ENCODE measurements around the gene IMPA2. TPM values are rescaled to one million over a fixed set of nuclear protein-coding genes. Genes with fewer than 3 reads are reported as not detected.
A peak's percentile ranks its signal among the peaks of the same experiment; 100 is the strongest.

The IMPA2 gene
- total RNA-seq, 1 donor from 2014 or later, result 33.9 TPM

DNA sequence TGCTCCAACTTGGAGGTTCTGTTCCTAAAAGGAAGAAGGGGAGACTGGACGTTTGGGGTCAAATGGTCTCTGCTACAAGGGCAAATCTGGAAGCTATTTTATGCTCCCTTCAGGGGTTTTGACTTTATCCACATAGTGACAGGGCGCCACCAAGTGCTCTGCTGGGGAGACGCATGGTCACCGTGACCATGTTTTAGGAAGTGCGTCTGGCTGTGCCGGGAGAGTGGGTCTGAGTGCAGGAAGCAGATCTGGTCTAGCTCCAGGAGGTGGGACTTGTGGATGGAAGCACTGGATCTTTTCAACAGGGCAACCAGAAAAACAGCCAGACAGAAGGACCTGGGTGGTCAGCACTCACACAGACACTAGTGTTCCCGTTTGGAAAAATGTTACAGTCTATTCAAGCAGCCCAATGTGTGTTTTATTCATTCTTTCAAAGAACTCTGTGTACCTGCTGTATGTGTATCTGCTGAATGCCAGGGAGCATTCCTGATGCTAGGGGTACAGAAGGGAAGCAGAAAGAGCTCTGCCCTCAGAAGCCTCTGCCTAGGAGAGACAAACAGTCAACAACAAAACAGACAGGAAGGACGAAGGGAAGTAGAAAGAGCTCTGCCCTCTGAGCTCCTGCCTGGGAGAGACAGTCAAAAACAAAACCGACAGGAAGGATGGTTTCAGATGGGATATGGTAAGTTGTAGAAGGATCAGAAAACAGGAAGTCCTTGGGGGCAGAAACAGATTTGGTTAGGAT lies 14.3 kb downstream of the IMPA2 start:
- no peaks in the 10 kb centered on the region for H3K9me3 ChIP-seq (ENCODE audit: control insufficient read depth in 3 of 3, low read length in 3 of 3)
- H3K4me3 ChIP-seq (ENCODE audit: low read length in 3 of 3), result peak overlapping the region; percentile 9 to 49 (median 34)
- peak overlapping the region; percentile 73 for H3K27ac ChIP-seq (ENCODE audit: low read depth, low read length)
- H3K27me3 ChIP-seq (ENCODE audit: control insufficient read depth in 3 of 3, insufficient read depth in 3 of 3, low read length in 3 of 3), result no peaks in the 10 kb centered on the region
- H3K4me1 ChIP-seq (ENCODE audit: control insufficient read depth in 3 of 3, insufficient read depth in 3 of 3, low read length in 3 of 3), result peaks cover 54 to 78% (median 77%) of the 10 kb centered on the region in 3 donors
- peak overlapping the region; percentile 2 to 71 (median 22) for H3K9ac ChIP-seq (ENCODE audit: low read depth in 1 of 3, low read length in 3 of 3)
- peaks cover 0 to 2% (median 0%) of the 10 kb centered on the region in 3 donors for H3K36me3 ChIP-seq (ENCODE audit: control insufficient read depth in 3 of 3, insufficient read depth in 3 of 3, low read length in 3 of 3)

- Histone ChIP-seq H3K27ac (ENCODE audit: low read depth, low read length) (peak overlapping the region; percentile 73), H3K9me3 (ENCODE audit: control insufficient read depth in 3 of 3, low read length in 3 of 3) (no peaks in the 10 kb centered on the region), H3K9ac (ENCODE audit: low read depth in 1 of 3, low read length in 3 of 3) (peak overlapping the region in 2 of 3 donors; percentile 2 to 71), H3K27me3 (ENCODE audit: control insufficient read depth in 3 of 3, insufficient read depth in 3 of 3, low read length in 3 of 3) (no peaks in the 10 kb centered on the region), H3K4me1 (ENCODE audit: control insufficient read depth in 3 of 3, insufficient read depth in 3 of 3, low read length in 3 of 3) (peaks cover 50 to 72% (median 71%) of the 10 kb centered on the region in 3 donors), H3K4me3 (ENCODE audit: low read length in 3 of 3) (no peak overlapping the region), H3K36me3 (ENCODE audit: control insufficient read depth in 3 of 3, insufficient read depth in 3 of 3, low read length in 3 of 3) (peaks cover 2 to 7% (median 2%) of the 10 kb centered on the region in 3 donors)
These were observed 15.0 kb downstream of the IMPA2 start for GRCh38 chr18:11996190-11996754.

DNA sequence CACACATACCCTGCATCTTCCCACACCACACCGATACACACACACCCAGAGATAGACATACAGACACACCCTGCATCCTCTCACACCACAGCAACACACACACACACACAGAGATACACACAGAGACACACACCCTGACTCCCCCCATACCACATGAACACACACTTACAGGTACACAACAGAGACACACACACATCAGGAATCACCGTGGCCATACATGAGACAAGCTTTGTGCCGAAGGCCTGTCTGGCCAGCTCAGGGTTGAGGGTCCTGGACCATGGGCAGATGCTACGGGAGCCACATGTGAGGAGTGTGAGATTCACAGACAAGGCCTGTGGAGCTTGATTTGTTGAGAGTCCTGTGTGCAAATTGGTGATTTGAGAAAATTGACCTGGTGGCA lies 15.6 kb downstream of the IMPA2 start:
- H3K27ac ChIP-seq (ENCODE audit: low read depth, low read length), result peak overlapping the region; percentile 83
- H3K36me3 ChIP-seq (ENCODE audit: control insufficient read depth in 3 of 3, insufficient read depth in 3 of 3, low read length in 3 of 3), result peaks cover 7 to 13% (median 8%) of the 10 kb centered on the region in 3 donors
- H3K4me3 ChIP-seq (ENCODE audit: low read length in 3 of 3), result no peak overlapping the region
- H3K9me3 ChIP-seq (ENCODE audit: control insufficient read depth in 3 of 3, low read length in 3 of 3), result no peaks in the 10 kb centered on the region
- H3K4me1 ChIP-seq (ENCODE audit: control insufficient read depth in 3 of 3, insufficient read depth in 3 of 3, low read length in 3 of 3), result peaks cover 50 to 67% (median 64%) of the 10 kb centered on the region in 3 donors
- no peaks in the 10 kb centered on the region for H3K27me3 ChIP-seq (ENCODE audit: control insufficient read depth in 3 of 3, insufficient read depth in 3 of 3, low read length in 3 of 3)
- peak overlapping the region in 2 of 3 donors; percentile 58 to 71 for H3K9ac ChIP-seq (ENCODE audit: low read depth in 1 of 3, low read length in 3 of 3)

GRCh38 chr18:11997466-11997865 lies 16.2 kb downstream of the IMPA2 start:
- Histone ChIP-seq H3K4me3 (ENCODE audit: low read length in 3 of 3) (no peak overlapping the region), H3K36me3 (ENCODE audit: control insufficient read depth in 3 of 3, insufficient read depth in 3 of 3, low read length in 3 of 3) (peaks cover 7 to 16% (median 8%) of the 10 kb centered on the region in 3 donors), H3K9ac (ENCODE audit: low read depth in 1 of 3, low read length in 3 of 3) (peak overlapping the region; percentile 1 to 58 (median 44)), H3K27me3 (ENCODE audit: control insufficient read depth in 3 of 3, insufficient read depth in 3 of 3, low read length in 3 of 3) (no peaks in the 10 kb centered on the region), H3K9me3 (ENCODE audit: control insufficient read depth in 3 of 3, low read length in 3 of 3) (no peaks in the 10 kb centered on the region), H3K4me1 (ENCODE audit: control insufficient read depth in 3 of 3, insufficient read depth in 3 of 3, low read length in 3 of 3) (peaks cover 50 to 62% (median 59%) of the 10 kb centered on the region in 3 donors), H3K27ac (ENCODE audit: low read depth, low read length) (peak overlapping the region; percentile 83)

- peak overlapping the region; percentile 83 for H3K27ac ChIP-seq (ENCODE audit: low read depth, low read length)
- no peaks in the 10 kb centered on the region for H3K9me3 ChIP-seq (ENCODE audit: control insufficient read depth in 3 of 3, low read length in 3 of 3)
- H3K4me1 ChIP-seq (ENCODE audit: control insufficient read depth in 3 of 3, insufficient read depth in 3 of 3, low read length in 3 of 3), result peaks cover 49 to 59% (median 58%) of the 10 kb centered on the region in 3 donors
- H3K9ac ChIP-seq (ENCODE audit: low read depth in 1 of 3, low read length in 3 of 3), result peak overlapping the region; percentile 1 to 58 (median 44)
- peaks cover 7 to 17% (median 8%) of the 10 kb centered on the region in 3 donors for H3K36me3 ChIP-seq (ENCODE audit: control insufficient read depth in 3 of 3, insufficient read depth in 3 of 3, low read length in 3 of 3)
- no peak overlapping the region for H3K4me3 ChIP-seq (ENCODE audit: low read length in 3 of 3)
- no peaks in the 10 kb centered on the region for H3K27me3 ChIP-seq (ENCODE audit: control insufficient read depth in 3 of 3, insufficient read depth in 3 of 3, low read length in 3 of 3)
These were observed 16.9 kb downstream of the IMPA2 start for GRCh38 chr18:11998193-11998592.

DNA sequence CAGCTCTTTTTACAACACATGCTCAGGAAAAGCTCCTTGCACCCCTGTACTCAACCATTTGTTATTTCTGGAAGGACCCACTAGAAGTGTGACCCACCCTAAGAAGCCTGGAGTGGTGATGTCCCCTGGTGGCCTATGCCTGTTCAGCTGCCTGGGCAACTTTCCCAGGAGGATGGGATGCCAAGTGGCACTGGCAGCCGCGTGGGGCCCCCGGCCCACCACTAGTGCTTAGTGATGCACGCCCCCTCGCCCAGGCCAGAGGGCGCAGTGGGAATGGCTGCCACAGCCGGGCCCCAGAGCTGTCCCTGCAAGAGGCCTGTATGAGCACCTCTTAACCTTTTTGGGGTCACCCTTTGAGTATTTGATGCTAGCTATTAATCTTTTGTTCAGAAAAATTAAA lies 18.1 kb downstream of the IMPA2 start:
- H3K4me1 ChIP-seq (ENCODE audit: control insufficient read depth in 3 of 3, insufficient read depth in 3 of 3, low read length in 3 of 3), result peaks cover 45 to 54% (median 51%) of the 10 kb centered on the region in 3 donors
- H3K4me3 ChIP-seq (ENCODE audit: low read length in 3 of 3), result no peak overlapping the region
- H3K27me3 ChIP-seq (ENCODE audit: control insufficient read depth in 3 of 3, insufficient read depth in 3 of 3, low read length in 3 of 3), result no peaks in the 10 kb centered on the region
- no peaks in the 10 kb centered on the region for H3K9me3 ChIP-seq (ENCODE audit: control insufficient read depth in 3 of 3, low read length in 3 of 3)
- H3K27ac ChIP-seq (ENCODE audit: low read depth, low read length), result no peak overlapping the region
- H3K9ac ChIP-seq (ENCODE audit: low read depth in 1 of 3, low read length in 3 of 3), result no peak overlapping the region
- peaks cover 7 to 17% (median 8%) of the 10 kb centered on the region in 3 donors for H3K36me3 ChIP-seq (ENCODE audit: control insufficient read depth in 3 of 3, insufficient read depth in 3 of 3, low read length in 3 of 3)

- Histone ChIP-seq H3K4me3 (ENCODE audit: low read length in 3 of 3) (no peak overlapping the region), H3K27ac (ENCODE audit: low read depth, low read length) (no peak overlapping the region), H3K4me1 (ENCODE audit: control insufficient read depth in 3 of 3, insufficient read depth in 3 of 3, low read length in 3 of 3) (peaks cover 39 to 46% (median 44%) of the 10 kb centered on the region in 3 donors), H3K36me3 (ENCODE audit: control insufficient read depth in 3 of 3, insufficient read depth in 3 of 3, low read length in 3 of 3) (peaks cover 11 to 23% (median 14%) of the 10 kb centered on the region in 3 donors), H3K9me3 (ENCODE audit: control insufficient read depth in 3 of 3, low read length in 3 of 3) (no peaks in the 10 kb centered on the region), H3K27me3 (ENCODE audit: control insufficient read depth in 3 of 3, insufficient read depth in 3 of 3, low read length in 3 of 3) (no peaks in the 10 kb centered on the region), H3K9ac (ENCODE audit: low read depth in 1 of 3, low read length in 3 of 3) (no peak overlapping the region)
These were observed 18.9 kb downstream of the IMPA2 start for GRCh38 chr18:12000072-12000659.

- Histone ChIP-seq H3K4me1 (ENCODE audit: control insufficient read depth in 3 of 3, insufficient read depth in 3 of 3, low read length in 3 of 3) (peaks cover 30 to 34% (median 31%) of the 10 kb centered on the region in 3 donors), H3K27me3 (ENCODE audit: control insufficient read depth in 3 of 3, insufficient read depth in 3 of 3, low read length in 3 of 3) (no peaks in the 10 kb centered on the region), H3K9ac (ENCODE audit: low read depth in 1 of 3, low read length in 3 of 3) (no peak overlapping the region), H3K36me3 (ENCODE audit: control insufficient read depth in 3 of 3, insufficient read depth in 3 of 3, low read length in 3 of 3) (peaks cover 20 to 34% (median 23%) of the 10 kb centered on the region in 3 donors), H3K27ac (ENCODE audit: low read depth, low read length) (no peak overlapping the region), H3K4me3 (ENCODE audit: low read length in 3 of 3) (no peak overlapping the region), H3K9me3 (ENCODE audit: control insufficient read depth in 3 of 3, low read length in 3 of 3) (no peaks in the 10 kb centered on the region)
These were observed 20.1 kb downstream of the IMPA2 start for GRCh38 chr18:12001421-12001820.

GRCh38 chr18:12003894-12004293 lies 22.6 kb downstream of the IMPA2 start:
- Histone ChIP-seq H3K27ac (ENCODE audit: low read depth, low read length) (peak overlapping the region; percentile 12), H3K9ac (ENCODE audit: low read depth in 1 of 3, low read length in 3 of 3) (no peak overlapping the region), H3K36me3 (ENCODE audit: control insufficient read depth in 3 of 3, insufficient read depth in 3 of 3, low read length in 3 of 3) (peaks cover 26 to 47% (median 33%) of the 10 kb centered on the region in 3 donors)

More at GRCh38 chr18:12003894-12004293, 22.6 kb downstream of the IMPA2 start:
- Histone ChIP-seq H3K27me3 (ENCODE audit: control insufficient read depth in 3 of 3, insufficient read depth in 3 of 3, low read length in 3 of 3) (no peaks in the 10 kb centered on the region), H3K4me3 (ENCODE audit: low read length in 3 of 3) (no peak overlapping the region), H3K4me1 (ENCODE audit: control insufficient read depth in 3 of 3, insufficient read depth in 3 of 3, low read length in 3 of 3) (peaks cover 9 to 16% (median 13%) of the 10 kb centered on the region in 3 donors), H3K9me3 (ENCODE audit: control insufficient read depth in 3 of 3, low read length in 3 of 3) (no peaks in the 10 kb centered on the region)
